Uterus (tissue), 2 donors: ENCODE results near the gene AUNIP.

Experiments used
- POLR2A ChIP-seq, 2 donors: fragments of 450-650 bp; IDR thresholded peaks; one replicate each; pipeline ENCODE4 v1.6.1; 2016; ENCODE audit warnings: antibody characterized with exemption in 2 of 2, mild to moderate bottlenecking in 1 of 2, moderate library complexity in 1 of 2
- TF ChIP-seq, protein P1 (sequence below), 4 experiments: fragments of 200-600 bp in 2 of 4; fragments of 450-650 bp in 2 of 4; sonication (generic) in 2 of 4; IDR thresholded peaks; one replicate each; pipeline ENCODE4 v1.5.1; 2016 to 2019; ENCODE audit warnings: antibody characterized with exemption in 4 of 4, mild to moderate bottlenecking in 2 of 4, moderate library complexity in 1 of 4

DNA sequence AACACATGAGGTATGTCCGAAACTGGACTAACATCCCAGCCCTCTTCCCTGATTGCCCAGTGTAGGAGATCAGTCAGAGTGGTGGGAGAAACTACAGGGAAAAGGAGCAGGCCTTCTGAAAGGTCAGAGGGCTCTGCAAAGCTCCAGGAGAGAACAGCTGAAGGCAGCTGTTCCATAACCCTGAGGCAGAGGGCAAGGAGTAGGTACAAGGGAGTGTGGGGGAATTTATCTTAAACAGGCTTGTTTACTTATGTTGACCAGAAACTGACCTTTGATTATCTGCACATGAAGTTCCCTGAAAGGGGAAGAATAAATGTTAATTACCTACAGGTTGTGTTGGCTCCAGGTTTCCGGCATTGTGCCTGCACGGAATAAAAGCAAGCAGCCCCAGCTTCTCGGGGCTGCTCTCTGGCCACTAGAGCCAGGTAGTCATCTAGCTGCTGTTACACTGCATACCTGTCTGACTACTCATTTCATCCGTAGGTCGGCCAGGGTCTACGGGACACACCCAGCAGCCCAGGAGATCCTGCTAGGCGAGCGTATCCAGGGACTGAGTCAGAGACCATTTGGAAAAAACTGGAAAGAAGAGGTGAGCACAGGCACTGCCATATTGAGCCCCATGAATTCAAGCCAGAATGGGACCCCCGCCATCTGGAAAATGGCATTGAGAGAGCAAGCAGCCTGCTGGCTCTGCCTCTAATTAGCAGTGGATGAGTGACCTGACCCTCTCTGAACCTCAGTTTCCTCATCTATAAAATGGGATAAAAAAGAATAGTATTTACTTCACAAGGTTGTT is 31.2 kb upstream of the AUNIP start:
- no peak for TF ChIP-seq POLR2A (IDR thresholded peaks at IDR 0.05)
- TF ChIP-seq, protein P1, sequence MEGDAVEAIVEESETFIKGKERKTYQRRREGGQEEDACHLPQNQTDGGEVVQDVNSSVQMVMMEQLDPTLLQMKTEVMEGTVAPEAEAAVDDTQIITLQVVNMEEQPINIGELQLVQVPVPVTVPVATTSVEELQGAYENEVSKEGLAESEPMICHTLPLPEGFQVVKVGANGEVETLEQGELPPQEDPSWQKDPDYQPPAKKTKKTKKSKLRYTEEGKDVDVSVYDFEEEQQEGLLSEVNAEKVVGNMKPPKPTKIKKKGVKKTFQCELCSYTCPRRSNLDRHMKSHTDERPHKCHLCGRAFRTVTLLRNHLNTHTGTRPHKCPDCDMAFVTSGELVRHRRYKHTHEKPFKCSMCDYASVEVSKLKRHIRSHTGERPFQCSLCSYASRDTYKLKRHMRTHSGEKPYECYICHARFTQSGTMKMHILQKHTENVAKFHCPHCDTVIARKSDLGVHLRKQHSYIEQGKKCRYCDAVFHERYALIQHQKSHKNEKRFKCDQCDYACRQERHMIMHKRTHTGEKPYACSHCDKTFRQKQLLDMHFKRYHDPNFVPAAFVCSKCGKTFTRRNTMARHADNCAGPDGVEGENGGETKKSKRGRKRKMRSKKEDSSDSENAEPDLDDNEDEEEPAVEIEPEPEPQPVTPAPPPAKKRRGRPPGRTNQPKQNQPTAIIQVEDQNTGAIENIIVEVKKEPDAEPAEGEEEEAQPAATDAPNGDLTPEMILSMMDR (IDR thresholded peaks at IDR 0.05): no peak
